Stomach (tissue), 9 donors: Measurements from ENCODE around the gene OSGEPL1. TPM values are rescaled to one million over a fixed set of nuclear protein-coding genes. Genes with fewer than 3 reads are reported as not detected.

ENCODE experiments used
- DNase-seq, 2 donors: peaks; one replicate each; pipeline versions ENCODE4 v3.0.0 to v3.0.0-alpha.2; 2013 to 2019
- H3K27ac ChIP-seq, 5 donors: fragments of 200-600 bp in 4 of 5; sonication (generic) in 4 of 5; one replicate each; pipeline ENCODE4 v1.5.1; 2013 to 2019; ENCODE audit warnings: mild to moderate bottlenecking in 1 of 5, moderate library complexity in 1 of 5
- H3K27me3 ChIP-seq, 3 donors: fragments of 200-600 bp; sonication (generic); one replicate each; pipeline ENCODE4 v1.5.1; 2017 to 2019; ENCODE audit warnings: mixed run types in 1 of 3
- H3K36me3 ChIP-seq, 4 donors: fragments of 200-600 bp; sonication (generic); 1 replicate in 3 of 4; 2 replicates in 1 of 4; pipeline ENCODE4 v1.5.1; 2016 to 2019
- H3K4me1 ChIP-seq, 4 donors: fragments of 200-600 bp; sonication (generic); one replicate each; pipeline ENCODE4 v1.5.1; 2016 to 2019
- H3K4me3 ChIP-seq, 4 donors: fragments of 200-600 bp; sonication (generic) in 3 of 4; one replicate each; pipeline ENCODE4 v1.5.1; 2016 to 2019; ENCODE audit warnings: mild to moderate bottlenecking in 1 of 4
- H3K9me3 ChIP-seq, 4 donors: fragments of 200-600 bp; sonication (generic); one replicate each; pipeline ENCODE4 v1.5.1; 2016 to 2019
- EP300 ChIP-seq: sonication (generic); formaldehyde crosslinking; IDR thresholded peaks from one replicate; pipeline ENCODE4 v1.6.1; 2017; ENCODE audit warnings: antibody characterized with exemption
- POLR2A ChIP-seq, 4 donors: fragments of 450-650 bp; IDR thresholded peaks; one replicate each; pipeline ENCODE4 v1.6.1; 2016; ENCODE audit warnings: antibody characterized with exemption in 4 of 4, control low read depth in 2 of 4, mild to moderate bottlenecking in 1 of 4, moderate library complexity in 1 of 4
- POLR2AphosphoS5 ChIP-seq, 3 donors: sonication (generic); formaldehyde crosslinking; IDR thresholded peaks; one replicate each; pipeline ENCODE4 v1.6.1; 2016; ENCODE audit warnings: antibody characterized with exemption in 3 of 3
- WGBS, 5 donors: extraction: QIAGEN DNeasy Blood & Tissue Kit in 3 of 5; methylation state at CpG; one replicate each; pipeline versions ENCODE4 v1.1.5 to v1.1.7; 2013 to 2018; 5-methylcytosine and 5-hydroxymethylcytosine counted together
- intact Hi-C: fragments of 100-400 bp; cut with DNase I; formaldehyde crosslinking; loops from one replicate; pipeline ENCODE4 v1.15.1; 2023; ENCODE audit warnings: low total_unique reads
- polyA plus RNA-seq, 3 donors: library from polyadenylated mRNA; stranded (reverse); fragments of 200-250 nt; gene quantifications; one replicate each; pipeline ENCODE4 v1.2.3, GENCODE V29; 2013
- total RNA-seq, 5 donors: library from RNA; depleted of rRNA; stranded (reverse); fragments of >200 nt; gene quantifications; one replicate each; pipeline versions ENCODE4 v1.1.0 to v1.2.3, GENCODE V29; 2014 to 2016
- TF ChIP-seq, protein P1 (sequence below), 7 experiments: fragments of 450-650 bp in 4 of 7; fragments of 200-600 bp in 3 of 7; sonication (generic) in 3 of 7; IDR thresholded peaks; one replicate each; pipeline ENCODE4 v1.5.1; 2016 to 2019; ENCODE audit warnings: antibody characterized with exemption in 7 of 7, control low read depth in 2 of 7, mild to moderate bottlenecking in 1 of 7
- donor health status: healthy with polysubstance abuse.
- donor health status: Bipolar disorder and iron deficiency.
- donor health status: healthy.

Gene OSGEPL1
- total and polyA plus RNA-seq, 8 donors = 1.3 to 9.0 (median 4.0) TPM; not detected in 1

DNA sequence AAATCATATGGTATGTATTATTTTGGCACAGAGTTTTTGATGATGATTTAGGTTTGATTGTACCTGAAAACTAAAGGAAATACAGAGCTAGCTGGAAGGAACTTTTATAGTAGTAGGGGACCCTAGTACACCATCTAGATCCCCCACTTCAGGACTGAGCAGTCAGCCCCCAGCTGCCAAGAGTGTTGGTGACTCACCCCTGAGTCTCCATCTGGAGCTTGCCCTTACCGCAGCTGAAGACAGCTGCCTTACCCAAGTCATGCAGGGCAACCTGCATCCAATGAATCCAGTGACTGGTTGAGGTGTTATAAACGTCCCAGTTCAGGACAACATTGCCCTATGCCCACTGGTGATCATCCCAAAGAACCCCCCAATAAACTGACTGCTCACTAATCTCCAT, 36.9 kb upstream of the OSGEPL1 start:
- Histone ChIP-seq H3K36me3 (peaks cover 0 to 38% (median 37%) of the 10 kb centered on the region in 4 donors), H3K4me1 (peaks cover 0 to 40% (median 12%) of the 10 kb centered on the region in 4 donors), H3K4me3 (no peak overlapping the region), H3K27ac (no peak overlapping the region), H3K9me3 (no peaks in the 10 kb centered on the region), H3K27me3 (no peaks in the 10 kb centered on the region)
- 51 to 93% (median 73%) methylated on average over 1 to 2 of the region's 2 CpGs for WGBS, 5 donors
- intact Hi-C loops = no loop called here
- DNase-seq = no peak
- TF ChIP-seq, protein P1, sequence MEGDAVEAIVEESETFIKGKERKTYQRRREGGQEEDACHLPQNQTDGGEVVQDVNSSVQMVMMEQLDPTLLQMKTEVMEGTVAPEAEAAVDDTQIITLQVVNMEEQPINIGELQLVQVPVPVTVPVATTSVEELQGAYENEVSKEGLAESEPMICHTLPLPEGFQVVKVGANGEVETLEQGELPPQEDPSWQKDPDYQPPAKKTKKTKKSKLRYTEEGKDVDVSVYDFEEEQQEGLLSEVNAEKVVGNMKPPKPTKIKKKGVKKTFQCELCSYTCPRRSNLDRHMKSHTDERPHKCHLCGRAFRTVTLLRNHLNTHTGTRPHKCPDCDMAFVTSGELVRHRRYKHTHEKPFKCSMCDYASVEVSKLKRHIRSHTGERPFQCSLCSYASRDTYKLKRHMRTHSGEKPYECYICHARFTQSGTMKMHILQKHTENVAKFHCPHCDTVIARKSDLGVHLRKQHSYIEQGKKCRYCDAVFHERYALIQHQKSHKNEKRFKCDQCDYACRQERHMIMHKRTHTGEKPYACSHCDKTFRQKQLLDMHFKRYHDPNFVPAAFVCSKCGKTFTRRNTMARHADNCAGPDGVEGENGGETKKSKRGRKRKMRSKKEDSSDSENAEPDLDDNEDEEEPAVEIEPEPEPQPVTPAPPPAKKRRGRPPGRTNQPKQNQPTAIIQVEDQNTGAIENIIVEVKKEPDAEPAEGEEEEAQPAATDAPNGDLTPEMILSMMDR (IDR thresholded peaks at IDR 0.05) = no peak
- no peak for TF ChIP-seq POLR2A (IDR thresholded peaks at IDR 0.05)
- no peak for TF ChIP-seq POLR2AphosphoS5 (IDR thresholded peaks at IDR 0.05)
- no peak for TF ChIP-seq EP300

DNA sequence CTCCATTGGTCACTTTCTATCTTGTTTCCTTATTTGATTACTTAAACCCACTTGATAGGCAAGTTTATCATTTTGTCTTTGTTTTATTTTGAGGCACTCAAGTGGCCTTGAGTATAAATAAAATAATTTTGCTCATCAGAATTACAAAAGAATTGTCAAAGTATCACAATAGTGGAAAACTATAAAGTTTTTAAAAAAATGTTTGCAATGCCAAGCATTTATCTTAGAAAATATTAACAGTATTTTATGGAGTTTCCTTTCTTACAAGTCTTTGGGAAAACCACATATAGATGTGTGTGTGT, 36.4 kb upstream of the OSGEPL1 start:
- H3K27me3 ChIP-seq = no peaks in the 10 kb centered on the region
- intact Hi-C loops = no loop called here
- TF ChIP-seq EP300 (no peak), POLR2AphosphoS5 (IDR thresholded peaks at IDR 0.05) (no peak), POLR2A (IDR thresholded peaks at IDR 0.05) (no peak)
- TF ChIP-seq, protein P1 (IDR thresholded peaks at IDR 0.05) = no peak
- H3K36me3 ChIP-seq = peaks cover 2 to 44% (median 41%) of the 10 kb centered on the region in 4 donors
- no peak overlapping the region for H3K27ac ChIP-seq
- no peak for DNase-seq
- H3K4me1 ChIP-seq = peaks cover 0 to 40% (median 12%) of the 10 kb centered on the region in 4 donors
- no peaks in the 10 kb centered on the region for H3K9me3 ChIP-seq
- H3K4me3 ChIP-seq = no peak overlapping the region

DNA sequence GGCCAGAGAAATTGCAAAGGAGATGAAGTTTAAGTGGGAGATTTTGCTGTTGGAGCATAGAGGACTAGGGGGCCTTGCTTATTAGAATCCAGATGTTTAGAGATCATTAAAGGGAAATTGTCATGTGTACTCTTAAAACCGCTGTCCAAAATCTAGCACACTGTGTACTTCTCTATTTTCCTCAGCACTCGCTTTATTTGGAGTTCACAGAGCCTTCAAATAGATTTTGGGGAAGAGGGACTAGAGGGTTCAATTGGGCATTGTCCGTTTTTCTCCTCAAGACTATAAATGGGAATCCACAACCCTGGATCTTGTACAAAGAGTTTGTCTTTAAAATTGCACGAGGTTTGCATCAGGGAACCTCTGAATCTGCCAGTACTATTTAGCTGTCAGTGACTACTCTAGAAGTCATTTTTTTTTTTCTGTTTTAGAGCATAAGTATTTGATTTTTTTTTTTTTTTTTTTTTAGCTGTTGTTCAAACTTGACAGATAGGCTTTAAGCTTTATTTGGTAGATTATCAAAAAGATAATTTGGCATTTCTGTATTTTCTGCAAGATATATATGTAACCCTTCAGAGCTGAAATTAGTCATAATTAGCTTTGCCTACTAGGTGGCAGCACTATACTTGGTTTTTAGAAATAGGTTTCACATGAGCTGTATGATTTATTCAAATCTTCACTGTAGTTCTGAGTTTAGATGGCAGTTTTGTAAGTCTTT, 35.9 kb upstream of the OSGEPL1 start:
- Histone ChIP-seq H3K27me3 (no peaks in the 10 kb centered on the region), H3K27ac (peak overlapping the region in 1 of 5 donors; percentile 8), H3K4me1 (peaks cover 0 to 40% (median 12%) of the 10 kb centered on the region in 4 donors), H3K4me3 (no peak overlapping the region), H3K36me3 (peaks cover 4 to 49% (median 47%) of the 10 kb centered on the region in 4 donors), H3K9me3 (no peaks in the 10 kb centered on the region)
- WGBS, 5 donors = 49 to 80% (median 73%) methylated on average over 4 of the region's 4 CpGs
- TF ChIP-seq, protein P1 (IDR thresholded peaks at IDR 0.05) = peak in 3 of 7 experiments; percentile 13 to 25 (median 23)
- TF ChIP-seq POLR2A (IDR thresholded peaks at IDR 0.05) = no peak
- peak in 1 of 2 donors; percentile 64 for DNase-seq
- intact Hi-C loops = no loop called here

DNA sequence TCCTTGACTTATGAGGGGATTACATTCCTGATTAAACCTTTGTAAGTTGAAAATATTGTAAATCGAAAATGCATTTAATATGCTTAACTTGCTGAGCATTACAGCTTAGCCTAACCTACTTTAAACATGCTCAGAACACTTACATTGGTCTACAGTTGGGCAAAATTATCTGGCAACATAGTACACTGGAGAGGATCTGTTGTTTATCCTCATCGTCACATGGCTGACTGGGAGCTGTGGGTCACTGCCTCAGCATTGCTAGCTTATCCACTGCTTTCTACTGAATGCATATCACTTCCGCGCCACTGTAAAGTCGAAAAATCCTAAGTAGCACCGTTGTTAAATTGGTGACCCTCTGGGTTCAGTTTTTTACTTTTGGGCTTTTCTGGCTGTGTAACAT, 35.3 kb upstream of the OSGEPL1 start:
- intact Hi-C loops = no loop called here
- no peak for DNase-seq
- 86 to 92% (median 90%) methylated on average over 6 of the region's 6 CpGs for WGBS, 5 donors
- Histone ChIP-seq H3K9me3 (no peaks in the 10 kb centered on the region), H3K4me1 (peaks cover 0 to 40% (median 12%) of the 10 kb centered on the region in 4 donors), H3K36me3 (peaks cover 4 to 55% (median 52%) of the 10 kb centered on the region in 4 donors), H3K27me3 (no peaks in the 10 kb centered on the region), H3K4me3 (no peak overlapping the region), H3K27ac (peak overlapping the region in 1 of 5 donors; percentile 8)
- TF ChIP-seq POLR2AphosphoS5 (IDR thresholded peaks at IDR 0.05) (no peak), POLR2A (IDR thresholded peaks at IDR 0.05) (no peak), EP300 (no peak)
- TF ChIP-seq, protein P1 (IDR thresholded peaks at IDR 0.05) = no peak
